ENCODE results near the gene TEX14.

Gene TEX14

GRCh38 chr17:58577696-58578095 lies 114.1 kb downstream of the TEX14 start:
- TF ChIP-seq CTCF (IDR thresholded peaks at IDR 0.05; ENCODE audit: control insufficient read depth, extremely low read depth, insufficient read depth) = peak; percentile 74
- DNase-seq (ENCODE audit: low read depth) = peak; percentile 22
- no peak overlapping the region for H3K4me3 ChIP-seq (ENCODE audit: low read depth, low read length)

- DNase-seq (ENCODE audit: low read depth) = no peak
- H3K4me3 ChIP-seq (ENCODE audit: low read depth, low read length) = no peak overlapping the region
- no peak for TF ChIP-seq CTCF (IDR thresholded peaks at IDR 0.05; ENCODE audit: control insufficient read depth, extremely low read depth, insufficient read depth)
Measured at GRCh38 chr17:58576679-58577367, 115.0 kb downstream of the TEX14 start.

GRCh38 chr17:58575511-58575910 lies 116.3 kb downstream of the TEX14 start:
- DNase-seq (ENCODE audit: low read depth) = peak; percentile 65
- no peak for TF ChIP-seq CTCF (IDR thresholded peaks at IDR 0.05; ENCODE audit: control insufficient read depth, extremely low read depth, insufficient read depth)
- no peak overlapping the region for H3K4me3 ChIP-seq (ENCODE audit: low read depth, low read length)

GRCh38 chr17:58574025-58574424 lies 117.8 kb downstream of the TEX14 start:
- DNase-seq (ENCODE audit: low read depth) = no peak
- no peak overlapping the region for H3K4me3 ChIP-seq (ENCODE audit: low read depth, low read length)
- TF ChIP-seq CTCF (IDR thresholded peaks at IDR 0.05; ENCODE audit: control insufficient read depth, extremely low read depth, insufficient read depth) = no peak

- no peak for TF ChIP-seq CTCF (IDR thresholded peaks at IDR 0.05; ENCODE audit: control insufficient read depth, extremely low read depth, insufficient read depth)
- H3K4me3 ChIP-seq (ENCODE audit: low read depth, low read length) = no peak overlapping the region
- DNase-seq (ENCODE audit: low read depth) = no peak
Measured at GRCh38 chr17:58572846-58573245, 119.0 kb downstream of the TEX14 start.

GRCh38 chr17:58570758-58571157 lies 121.1 kb downstream of the TEX14 start:
- DNase-seq (ENCODE audit: low read depth) = no peak
- no peak for TF ChIP-seq CTCF (IDR thresholded peaks at IDR 0.05; ENCODE audit: control insufficient read depth, extremely low read depth, insufficient read depth)
- H3K4me3 ChIP-seq (ENCODE audit: low read depth, low read length) = no peak overlapping the region

- no peak for TF ChIP-seq CTCF (IDR thresholded peaks at IDR 0.05; ENCODE audit: control insufficient read depth, extremely low read depth, insufficient read depth)
- no peak for DNase-seq (ENCODE audit: low read depth)
- H3K4me3 ChIP-seq (ENCODE audit: low read depth, low read length) = no peak overlapping the region
Measured at GRCh38 chr17:58569196-58569595, 122.6 kb downstream of the TEX14 start.
